Stimulated activated CD4-positive, alpha-beta T cell treated with anti-CD3 and anti-CD28 coated beads, Interleukin-2, amount 100 ng/mL, for 4 hours (primary cell): Measurements from ENCODE around the gene CPNE5.

Source experiments
- DNase-seq: peaks from one replicate; pipeline ENCODE4 v3.0.0-alpha.2; 2020; ENCODE audit warnings: low read depth

CPNE5 gene

DNA sequence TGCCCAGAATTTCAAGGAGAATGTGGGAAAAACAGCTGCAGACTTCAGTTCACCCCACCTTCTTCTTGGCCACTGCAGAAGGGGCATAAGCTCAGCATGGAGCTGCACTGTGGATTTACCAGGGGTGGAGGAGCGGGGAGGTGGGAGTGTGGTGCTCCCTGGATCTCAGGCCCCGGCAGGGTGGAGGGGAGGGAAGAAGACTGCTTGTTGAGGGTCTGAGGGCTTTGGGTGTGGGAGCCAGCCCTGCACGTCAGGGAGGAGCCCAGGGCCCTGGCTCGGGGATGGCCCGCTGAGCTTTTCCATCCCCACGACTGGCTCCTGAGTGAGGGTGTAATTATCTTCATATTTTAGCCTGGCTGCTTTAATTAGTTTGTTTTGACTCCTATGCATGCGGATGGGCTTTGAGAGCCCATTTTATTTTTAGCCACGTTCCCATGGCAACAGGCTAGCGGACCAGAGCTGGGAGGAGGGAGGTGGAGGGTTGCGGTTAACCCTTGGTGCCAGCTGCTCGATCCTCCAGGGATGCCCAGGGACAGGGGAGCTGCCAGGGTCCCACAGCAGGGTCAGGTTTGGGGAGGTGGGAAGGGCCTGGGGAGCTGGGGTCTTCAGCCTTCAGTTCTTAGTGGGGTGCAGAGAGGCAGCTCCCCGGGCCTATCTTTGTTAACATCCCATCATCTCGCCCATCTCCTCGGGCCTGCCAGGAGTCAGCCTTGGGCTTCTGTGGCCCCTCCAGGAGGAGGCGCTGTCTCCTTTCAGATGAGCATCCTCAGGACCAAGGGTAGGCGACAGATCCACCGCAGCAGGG, 73.4 kb downstream of the CPNE5 start:
- peak; percentile 69 for DNase-seq

- no peak for DNase-seq
These were observed 74.1 kb downstream of the CPNE5 start for GRCh38 chr6:36765190-36765589.

- DNase-seq = no peak
These were observed 77.1 kb downstream of the CPNE5 start for GRCh38 chr6:36762123-36762522.

DNA sequence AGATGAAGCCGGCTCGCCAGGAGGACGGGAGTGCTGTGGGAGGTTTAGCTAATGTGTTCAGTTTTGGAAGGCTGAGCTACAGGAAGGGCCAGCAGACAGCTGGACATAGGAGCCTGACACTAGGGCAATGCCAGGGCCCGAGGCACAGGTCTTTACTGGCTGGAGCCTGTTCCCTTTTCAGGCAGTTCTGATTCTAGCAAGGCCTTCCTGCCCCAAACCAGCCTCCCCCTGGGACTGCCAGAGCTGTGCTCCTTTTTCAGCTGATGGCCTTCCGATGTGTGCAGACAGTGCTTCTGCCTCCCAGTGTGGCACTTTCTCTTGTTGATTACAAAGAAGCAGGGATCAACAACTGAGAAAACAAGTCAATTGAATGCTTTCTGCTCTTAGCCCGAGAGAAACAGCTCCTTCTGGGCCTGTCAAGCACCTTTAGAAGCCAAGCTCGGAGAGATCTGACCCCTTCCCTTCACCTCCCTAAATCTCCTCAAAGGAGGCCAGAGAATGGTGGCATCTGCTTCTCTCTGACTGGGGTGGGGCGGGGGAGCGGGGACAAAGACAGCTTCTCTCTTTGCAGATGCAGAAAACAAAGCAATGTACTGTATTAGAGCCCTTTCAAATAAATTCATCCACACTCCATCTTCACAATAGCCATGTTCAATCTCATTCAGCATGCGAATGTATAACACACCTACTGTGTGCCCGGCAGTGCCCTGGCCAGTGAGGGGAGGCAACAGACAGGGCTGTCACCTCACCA, 78.4 kb downstream of the CPNE5 start:
- DNase-seq = no peak

- peak; percentile 70 for DNase-seq
These were observed 80.0 kb downstream of the CPNE5 start for GRCh38 chr6:36759148-36759759.

GRCh38 chr6:36758516-36759147, 80.6 kb downstream of the CPNE5 start:
- DNase-seq = no peak

DNA sequence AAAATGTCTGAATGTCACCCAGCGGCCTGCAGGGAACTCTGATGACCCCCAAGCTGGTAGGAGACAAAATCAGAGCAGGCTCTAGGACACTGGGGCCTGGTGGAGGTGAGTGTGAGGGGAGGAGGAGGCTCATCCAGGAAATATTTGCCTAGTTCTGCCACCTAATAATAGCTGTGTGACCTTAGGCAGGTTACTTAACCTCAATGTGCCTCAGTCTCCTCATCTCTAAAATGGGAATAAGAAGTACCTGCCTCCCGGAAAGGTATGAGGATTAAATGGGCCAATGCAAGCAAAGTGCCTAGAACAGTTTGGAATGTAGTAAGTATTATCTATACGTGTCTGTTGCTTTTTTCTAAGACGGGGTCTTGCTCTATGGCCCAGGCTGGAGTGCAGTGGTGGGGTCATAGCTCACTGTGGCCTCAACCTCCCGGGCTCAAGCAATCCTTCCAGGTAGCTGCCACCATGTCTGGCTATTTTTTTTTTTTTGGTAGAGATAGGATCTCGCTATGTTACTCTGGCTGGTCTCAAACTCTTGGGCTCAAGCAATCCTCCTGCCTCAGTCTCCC, 81.2 kb downstream of the CPNE5 start:
- DNase-seq = no peak

GRCh38 chr6:36757206-36757605, 82.0 kb downstream of the CPNE5 start:
- peak; percentile 14 for DNase-seq

DNA sequence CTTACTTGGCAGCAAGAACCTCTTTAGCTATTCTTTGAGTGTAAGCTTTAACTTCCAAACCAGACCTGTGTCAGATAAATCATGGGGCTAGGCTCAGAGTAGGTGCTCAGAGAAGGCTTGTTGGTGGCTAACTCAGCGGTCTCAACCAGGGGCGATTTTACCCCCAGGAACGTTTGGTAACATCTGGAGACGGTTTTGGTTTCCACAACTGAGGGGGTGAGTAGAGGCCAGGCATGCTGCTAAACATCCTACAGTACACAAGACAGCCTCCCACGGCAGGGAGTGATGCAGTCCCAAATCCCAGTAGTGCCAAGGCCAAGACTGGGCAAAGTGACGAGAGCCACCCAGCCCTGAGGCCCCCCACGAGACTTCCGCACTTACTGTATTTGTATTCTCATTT, 82.5 kb downstream of the CPNE5 start:
- DNase-seq = no peak

DNA sequence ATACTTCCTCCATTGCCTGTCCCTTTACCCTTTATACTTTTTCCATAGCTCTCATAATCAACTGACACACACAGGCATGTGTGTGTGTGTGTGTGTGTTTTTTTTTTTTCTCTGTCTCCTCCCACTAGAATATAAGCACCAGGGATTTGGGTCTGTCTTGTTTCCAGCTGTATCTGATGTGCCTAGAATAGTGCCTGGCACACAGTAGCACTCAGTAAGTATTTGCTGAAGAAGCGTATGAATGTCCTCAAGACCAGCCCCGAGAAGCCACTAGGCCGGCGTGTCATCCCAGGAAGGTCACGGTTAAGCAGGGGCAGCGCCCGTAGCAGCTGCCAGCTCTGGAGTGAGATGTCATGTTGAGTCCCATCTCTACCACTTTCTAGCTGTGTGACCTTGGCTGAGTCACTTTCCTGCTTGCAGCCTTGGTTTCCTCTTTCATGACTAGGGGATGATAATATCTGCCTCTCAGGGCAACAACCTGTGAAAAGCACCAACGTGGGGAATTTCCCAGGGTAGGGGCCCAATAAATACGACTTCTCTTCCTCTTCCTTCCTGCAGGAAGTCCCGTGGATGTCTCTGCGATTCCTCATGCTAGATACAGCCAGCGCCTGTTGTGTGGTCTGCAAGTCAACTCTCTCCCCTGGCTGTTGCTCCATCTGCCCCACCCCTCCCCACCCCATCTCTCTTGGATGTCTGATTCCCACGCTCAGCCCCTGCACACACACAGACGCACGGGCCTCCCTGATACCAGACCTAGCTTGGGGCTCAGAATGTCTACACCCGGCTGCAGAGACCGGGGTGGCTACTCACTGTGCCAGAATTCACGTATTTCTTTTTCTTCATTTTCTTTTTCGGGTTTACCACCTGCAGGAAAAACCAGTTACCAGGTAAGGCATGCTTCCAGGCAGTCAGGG, 83.6 kb downstream of the CPNE5 start:
- DNase-seq = peak; percentile 65

DNA sequence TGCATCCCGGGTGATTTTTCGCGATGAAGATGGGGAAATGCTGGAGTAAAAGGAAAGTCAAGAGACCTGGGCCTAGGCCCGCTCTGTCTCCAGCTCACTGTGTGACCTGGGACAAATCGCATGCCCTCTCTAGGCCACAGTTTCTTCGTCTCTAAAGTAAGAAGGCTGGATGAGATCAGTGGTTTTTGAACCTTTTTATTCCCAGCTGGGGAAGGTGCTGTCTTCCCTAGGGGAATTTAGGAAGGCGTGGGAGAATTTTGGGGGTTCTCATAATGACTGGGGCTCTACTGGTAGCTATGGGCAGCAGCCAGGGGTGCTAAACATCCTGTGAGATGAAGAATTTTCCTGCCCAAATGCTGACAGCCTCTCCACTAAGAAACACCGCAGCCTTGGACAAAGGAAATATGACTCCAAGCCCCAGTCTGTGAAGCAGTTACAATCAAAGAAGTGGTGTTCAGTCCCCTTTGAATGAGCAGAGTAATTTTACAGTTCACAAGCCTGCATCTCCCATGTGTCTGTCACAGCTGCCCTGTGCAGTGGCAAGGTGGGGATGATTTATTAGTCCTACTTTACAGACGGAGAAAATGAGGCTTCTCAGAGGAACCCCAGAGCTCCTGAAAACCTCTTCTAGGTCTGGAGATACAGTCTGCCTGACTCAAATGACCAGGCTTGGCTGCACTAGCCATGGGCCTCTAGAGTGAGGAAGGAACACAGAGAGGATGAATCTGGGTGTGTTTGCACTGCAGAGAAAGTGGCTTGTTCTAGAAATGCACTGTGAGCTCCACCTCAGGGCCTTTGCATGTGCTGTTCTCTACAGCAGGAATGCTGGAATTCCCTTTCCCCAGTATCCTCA, 84.4 kb downstream of the CPNE5 start:
- no peak for DNase-seq

GRCh38 chr6:36753671-36754405, 85.4 kb downstream of the CPNE5 start:
- no peak for DNase-seq

DNA sequence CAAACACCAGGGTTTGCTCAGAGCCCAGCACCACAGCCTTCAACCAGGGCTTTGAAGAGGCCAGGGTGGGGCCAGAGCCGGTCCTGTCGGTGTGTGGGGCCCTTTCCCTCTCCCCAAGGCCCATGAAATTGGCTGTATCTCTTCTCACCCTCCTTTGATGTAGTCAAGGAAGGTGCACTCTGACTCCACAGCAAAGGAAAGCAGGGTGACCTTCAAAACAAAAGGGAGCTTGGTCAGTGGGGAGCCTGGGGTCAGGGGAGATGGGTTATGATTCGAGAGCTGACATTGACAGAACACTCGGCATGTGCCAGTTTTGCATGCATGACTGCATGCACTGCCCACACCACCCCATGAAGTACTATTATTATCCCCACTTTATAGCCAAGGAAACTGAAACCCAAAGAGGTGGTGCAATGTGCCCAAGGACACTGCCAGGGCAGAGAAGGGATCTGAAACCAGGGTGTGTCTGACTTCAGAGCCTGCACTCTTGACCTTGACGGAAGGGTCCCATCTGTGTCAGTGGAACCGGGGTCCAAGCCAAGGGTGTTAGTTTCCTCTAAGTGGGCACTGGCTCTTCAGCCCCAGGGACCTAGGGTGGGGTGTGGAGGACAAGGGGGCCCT, 86.2 kb downstream of the CPNE5 start:
- DNase-seq = no peak

GRCh38 chr6:36752187-36752885, 86.9 kb downstream of the CPNE5 start:
- DNase-seq = peak; percentile 5

DNA sequence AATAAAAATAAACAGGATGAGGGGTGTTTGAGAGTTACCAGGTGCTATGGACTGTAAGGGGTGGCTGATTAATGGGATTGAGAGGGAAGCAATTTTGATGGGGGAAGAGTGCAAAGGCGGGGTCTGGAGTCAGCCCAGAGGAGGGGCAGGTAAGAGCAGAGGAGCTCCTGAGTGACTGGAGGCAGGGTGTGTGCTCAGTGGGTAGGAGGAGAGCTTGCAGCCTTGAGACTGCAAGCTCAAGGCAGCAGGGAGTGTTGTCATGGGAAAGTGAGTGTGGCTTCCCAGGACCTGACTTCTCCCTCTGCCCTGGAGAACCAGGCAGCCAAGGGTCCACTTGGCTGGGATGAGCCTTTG, 87.4 kb downstream of the CPNE5 start:
- no peak for DNase-seq

- DNase-seq = no peak
These were observed 88.2 kb downstream of the CPNE5 start for GRCh38 chr6:36751091-36751490.

GRCh38 chr6:36749829-36750489, 89.3 kb downstream of the CPNE5 start:
- DNase-seq = no peak

DNA sequence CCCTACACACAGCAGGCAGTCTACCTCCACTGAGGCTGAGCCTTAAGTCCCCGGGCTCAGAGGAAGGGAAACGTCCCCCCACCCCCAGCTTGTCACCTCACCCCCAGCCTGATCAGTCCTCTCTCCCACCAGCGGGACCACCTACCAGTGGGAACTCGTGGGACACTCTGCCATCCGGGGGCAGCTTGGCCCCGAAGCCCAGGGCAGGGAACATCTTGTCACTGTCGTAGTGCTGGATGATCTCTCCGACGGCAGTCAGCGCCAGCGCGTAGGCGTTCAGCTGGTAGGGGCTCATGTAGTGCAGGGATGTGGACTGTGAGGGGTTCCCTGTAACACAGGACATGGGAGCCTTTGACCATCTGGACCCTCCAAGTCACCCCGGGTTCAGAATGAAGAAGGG, 93.0 kb downstream of the CPNE5 start:
- no peak for DNase-seq
